Mammary microvascular endothelial cell (primary cell): Measurements from ENCODE around the gene LAIR1. TPM values are rescaled to one million over a fixed set of nuclear protein-coding genes. Genes with fewer than 3 reads are reported as not detected.

Experiments
- total RNA-seq: library from RNA; depleted of rRNA; stranded (reverse); fragments of >200 nt; gene quantifications from 2 replicates; pipeline ENCODE4 v1.2.3, GENCODE V29; 2015

Gene LAIR1, protein sequence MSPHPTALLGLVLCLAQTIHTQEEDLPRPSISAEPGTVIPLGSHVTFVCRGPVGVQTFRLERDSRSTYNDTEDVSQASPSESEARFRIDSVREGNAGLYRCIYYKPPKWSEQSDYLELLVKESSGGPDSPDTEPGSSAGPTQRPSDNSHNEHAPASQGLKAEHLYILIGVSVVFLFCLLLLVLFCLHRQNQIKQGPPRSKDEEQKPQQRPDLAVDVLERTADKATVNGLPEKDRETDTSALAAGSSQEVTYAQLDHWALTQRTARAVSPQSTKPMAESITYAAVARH
- total RNA-seq: not detected in 2 replicates

DNA sequence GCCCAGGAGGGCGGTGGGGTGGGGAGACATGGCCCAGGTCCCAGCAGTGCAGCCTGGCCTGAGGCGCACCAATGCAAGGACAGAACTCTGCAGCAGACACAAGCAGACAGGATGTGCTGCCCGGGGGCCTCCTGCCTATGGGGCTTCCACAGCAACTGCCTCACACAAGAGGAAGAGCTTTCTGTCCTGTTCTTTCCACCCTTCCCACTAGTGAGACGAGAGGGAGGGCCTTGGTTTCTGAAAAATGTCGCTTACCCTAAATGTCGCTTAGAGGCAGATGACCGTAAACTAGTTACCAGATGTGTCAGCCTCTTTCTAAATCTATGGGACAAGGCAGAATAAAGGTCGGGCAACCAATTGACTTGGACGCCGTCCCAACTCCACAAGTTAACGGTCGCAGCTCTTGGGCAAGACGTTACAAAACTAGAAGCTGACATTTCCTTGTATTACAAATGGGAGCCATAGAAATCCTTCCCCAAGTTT lies at the start of gene LAIR1:
Gene LAIR1, minus strand, starts transcription at position 157 of the 483 bp plus-strand sequence. Its CDS starts 127 bp downstream, at position 30.

GRCh38 chr19:54312436-54313377 lies 52.0 kb downstream of the LAIR1 start, which contains the start of gene LILRA5:
Gene LILRA5 (minus strand): TSS chr19:54313166. CDS start chr19:54313019, 147 bp downstream.

Other genes with a start within 250 kb of the LAIR1 start
- gene TFPT, start 249.3 kb downstream of the LAIR1 start, total RNA-seq: 57.4 and 58.0 TPM in 2 replicates
- 107 and 123 TPM in 2 replicates for gene PRPF31, start 249.2 kb downstream of the LAIR1 start, total RNA-seq
- 11.1 and 15.0 TPM in 2 replicates for gene CNOT3, start 227.2 kb downstream of the LAIR1 start, total RNA-seq
- gene LENG1, start 205.2 kb downstream of the LAIR1 start, total RNA-seq: 5.9 and 9.5 TPM in 2 replicates
- gene TMC4, start 191.8 kb downstream of the LAIR1 start, total RNA-seq: not detected in 2 replicates
- 176 and 214 TPM in 2 replicates for gene MBOAT7, start 175.4 kb downstream of the LAIR1 start, total RNA-seq
- 92.1 and 103 TPM in 2 replicates for gene TSEN34, start 173.6 kb downstream of the LAIR1 start, total RNA-seq
- gene RPS9, start 164.1 kb downstream of the LAIR1 start, total RNA-seq: 2,166 and 2,183 TPM in 2 replicates
- not detected in 2 replicates for gene LILRB3, start 141.9 kb downstream of the LAIR1 start, total RNA-seq
- gene LILRA6, start 122.1 kb downstream of the LAIR1 start, total RNA-seq: not detected in 2 replicates
- not detected in 2 replicates for gene LILRB5, start 107.7 kb downstream of the LAIR1 start, total RNA-seq
- not detected in 2 replicates for gene LILRB2, start 83.8 kb downstream of the LAIR1 start, total RNA-seq
- gene LILRA5, start 51.8 kb downstream of the LAIR1 start, total RNA-seq: not detected in 2 replicates
- gene LILRA4, start 25.8 kb downstream of the LAIR1 start, total RNA-seq: not detected in 2 replicates
- gene TTYH1, start 50.5 kb upstream of the LAIR1 start, total RNA-seq: not detected in 2 replicates
- 21.1 and 33.3 TPM in 2 replicates for gene LENG8, start 84.3 kb upstream of the LAIR1 start, total RNA-seq
- 2.9 and 6.0 TPM in 2 replicates for gene LENG9, start 98.8 kb upstream of the LAIR1 start, total RNA-seq
- 46.9 and 49.0 TPM in 2 replicates for gene CDC42EP5, start 108.4 kb upstream of the LAIR1 start, total RNA-seq
- gene LAIR2, start 137.9 kb upstream of the LAIR1 start, total RNA-seq: not detected in 2 replicates
- not detected in 2 replicates for gene LILRA2, start 208.9 kb upstream of the LAIR1 start, total RNA-seq
- not detected in 2 replicates for gene LILRA1, start 228.7 kb upstream of the LAIR1 start, total RNA-seq